GM13977 (cell line): ENCODE data around the gene PCBP1.

Source experiments
- DNase-seq: peaks from one replicate; pipeline ENCODE4 v3.0.0; 2012; ENCODE audit warnings: low spot score
- in situ Hi-C: fragments of 300-500 bp; cut with MboI; formaldehyde crosslinking; loops from one replicate; pipeline ENCODE4 v1.12.0; 2022; ENCODE audit warnings: low sequenced_read_pairs, low pct_unique_long_range_greater_than_20kb, mixed read lengths, inconsistent platforms; ENCODE audit not compliant: unreplicated experiment
- TF ChIP-seq, protein P1 (sequence below): IDR thresholded peaks from 2 replicates; pipeline ENCODE4 v1.5.1; 2012; ENCODE audit warnings: mild to moderate bottlenecking, control low read depth; ENCODE audit not compliant: insufficient read depth; ENCODE audit errors: extremely low read depth, missing control alignments

PCBP1 gene

GRCh38 chr2:70086838-70087701 lies at the start of gene PCBP1:
TSS of gene PCBP1 (plus strand) at chr2:70087477. CDS start at chr2:70087744, 267 bp downstream.
- in situ Hi-C loops: loop anchor here (10.0 kb wide), 1 partner anchor 48 kb away; no protein-coding TSS in a partner anchor
- peak; percentile 96 for DNase-seq
- TF ChIP-seq, protein P1, sequence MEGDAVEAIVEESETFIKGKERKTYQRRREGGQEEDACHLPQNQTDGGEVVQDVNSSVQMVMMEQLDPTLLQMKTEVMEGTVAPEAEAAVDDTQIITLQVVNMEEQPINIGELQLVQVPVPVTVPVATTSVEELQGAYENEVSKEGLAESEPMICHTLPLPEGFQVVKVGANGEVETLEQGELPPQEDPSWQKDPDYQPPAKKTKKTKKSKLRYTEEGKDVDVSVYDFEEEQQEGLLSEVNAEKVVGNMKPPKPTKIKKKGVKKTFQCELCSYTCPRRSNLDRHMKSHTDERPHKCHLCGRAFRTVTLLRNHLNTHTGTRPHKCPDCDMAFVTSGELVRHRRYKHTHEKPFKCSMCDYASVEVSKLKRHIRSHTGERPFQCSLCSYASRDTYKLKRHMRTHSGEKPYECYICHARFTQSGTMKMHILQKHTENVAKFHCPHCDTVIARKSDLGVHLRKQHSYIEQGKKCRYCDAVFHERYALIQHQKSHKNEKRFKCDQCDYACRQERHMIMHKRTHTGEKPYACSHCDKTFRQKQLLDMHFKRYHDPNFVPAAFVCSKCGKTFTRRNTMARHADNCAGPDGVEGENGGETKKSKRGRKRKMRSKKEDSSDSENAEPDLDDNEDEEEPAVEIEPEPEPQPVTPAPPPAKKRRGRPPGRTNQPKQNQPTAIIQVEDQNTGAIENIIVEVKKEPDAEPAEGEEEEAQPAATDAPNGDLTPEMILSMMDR: no peak

DNA sequence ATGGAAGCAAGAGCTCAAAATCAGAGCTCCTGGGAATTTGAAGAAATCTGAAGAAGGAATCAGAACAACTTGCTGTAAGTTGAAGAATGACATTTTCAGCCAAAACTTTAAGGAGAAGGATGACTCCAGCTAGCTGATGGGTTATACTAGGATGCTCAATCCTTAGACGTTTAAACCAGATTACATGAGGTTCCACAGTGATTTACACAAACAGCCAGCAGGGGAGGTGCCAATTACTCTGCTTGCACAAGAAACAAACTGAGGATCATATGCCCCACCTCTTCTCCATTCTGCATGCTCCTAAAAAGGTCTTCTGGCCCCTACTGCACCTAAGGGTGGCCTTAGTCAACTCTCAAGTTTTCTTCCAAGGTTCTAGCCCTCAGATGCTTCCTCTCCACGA lies 47.9 kb upstream of the PCBP1 start:
- TF ChIP-seq, protein P1: no peak
- no peak for DNase-seq
- in situ Hi-C loops: no loop called here

GRCh38 chr2:70041663-70042062 lies 45.6 kb upstream of the PCBP1 start:
- TF ChIP-seq, protein P1: no peak
- no peak for DNase-seq
- in situ Hi-C loops: no loop called here

- TF ChIP-seq, protein P1: no peak
- DNase-seq: no peak
- in situ Hi-C loops: no loop called here
These were observed 45.0 kb upstream of the PCBP1 start for GRCh38 chr2:70042246-70042645.

- no peak for DNase-seq
- TF ChIP-seq, protein P1: no peak
- in situ Hi-C loops: no loop called here
These were observed 43.9 kb upstream of the PCBP1 start for GRCh38 chr2:70043252-70043875.

- in situ Hi-C loops: no loop called here
These were observed 42.8 kb upstream of the PCBP1 start for GRCh38 chr2:70044290-70045040.

More at GRCh38 chr2:70044290-70045040, 42.8 kb upstream of the PCBP1 start:
- TF ChIP-seq, protein P1: no peak
- no peak for DNase-seq
